ENCODE results near the gene ROM1.

- TF ChIP-seq TAF1 (IDR thresholded peaks at IDR 0.05; ENCODE audit: low read depth, low read length), result no peak
- no peak for TF ChIP-seq POLR2AphosphoS5 (IDR thresholded peaks at IDR 0.05; ENCODE audit: low read depth, low read length)
- no peak for TF ChIP-seq POLR2A (IDR thresholded peaks at IDR 0.05; ENCODE audit: low read depth, low read length)
- no peak for TF ChIP-seq PAX5 (IDR thresholded peaks at IDR 0.05; ENCODE audit: insufficient read depth, low read length, severe bottlenecking)
- TF ChIP-seq SPI1 (IDR thresholded peaks at IDR 0.05; ENCODE audit: low read depth, low read length), result no peak
These were observed 14.7 kb downstream of the ROM1 start for GRCh38 chr11:62627713-62628112.
